A673 (cell line): ENCODE results near the gene TF.

Experiments
- CTCF ChIP-seq: fragments of 300-800, 200-600 bp; sonication (generic); conservative IDR thresholded peaks from 2 replicates; pipeline ENCODE4 v1.5.1; 2017; ENCODE audit warnings: low read depth, mild to moderate bottlenecking, antibody characterized with exemption, low read length, moderate library complexity, mixed read lengths
- EZH2 ChIP-seq: fragments of 200-600 bp; sonication (generic); IDR thresholded peaks from 2 replicates; pipeline ENCODE4 v1.6.1; 2017; ENCODE audit warnings: borderline replicate concordance, low read depth, mild to moderate bottlenecking, mixed read lengths, antibody characterized with exemption, low read length; ENCODE audit not compliant: poor library complexity, severe bottlenecking

DNA sequence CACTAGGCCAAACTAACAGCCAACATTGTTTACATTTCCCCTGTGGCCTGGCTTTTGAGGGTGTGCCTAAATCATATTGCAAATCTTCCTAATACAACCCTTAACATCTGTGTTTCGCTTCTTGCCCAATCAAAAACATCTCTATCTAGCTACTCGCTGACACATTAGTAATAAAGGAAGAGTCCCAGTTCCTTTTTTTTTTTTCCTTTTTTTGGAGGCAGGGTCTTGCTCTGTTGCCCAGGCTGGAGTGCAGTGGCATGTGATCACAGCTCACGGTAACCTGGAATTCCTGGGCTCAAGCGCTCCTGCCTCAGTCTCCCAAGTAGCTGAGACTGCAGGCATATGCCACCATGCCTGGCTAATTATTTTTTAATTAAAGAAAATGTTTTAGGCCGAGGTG, 57.3 kb downstream of the TF start:
- TF ChIP-seq EZH2 (no peak), CTCF (no peak)
